HG03354 (cell line): ENCODE data around the gene DYDC2.
"Not testable (repeated sequence)": the region's sequence is repeated elsewhere in the genome, so short reads cannot be mapped to it uniquely, and the experiment has no call there.

Experiments
- ATAC-seq: cut with Tn5 transposase; IDR thresholded peaks from one replicate; pipeline ENCODE4 v1.9.1; 2021; ENCODE audit warnings: mild to moderate bottlenecking; ENCODE audit not compliant: unreplicated experiment, poor library complexity, severe bottlenecking

DYDC2 gene, protein sequence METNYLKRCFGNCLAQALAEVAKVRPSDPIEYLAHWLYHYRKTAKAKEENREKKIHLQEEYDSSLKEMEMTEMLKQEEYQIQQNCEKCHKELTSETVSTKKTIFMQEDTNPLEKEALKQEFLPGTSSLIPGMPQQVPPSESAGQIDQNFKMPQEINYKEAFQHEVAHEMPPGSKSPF

DNA sequence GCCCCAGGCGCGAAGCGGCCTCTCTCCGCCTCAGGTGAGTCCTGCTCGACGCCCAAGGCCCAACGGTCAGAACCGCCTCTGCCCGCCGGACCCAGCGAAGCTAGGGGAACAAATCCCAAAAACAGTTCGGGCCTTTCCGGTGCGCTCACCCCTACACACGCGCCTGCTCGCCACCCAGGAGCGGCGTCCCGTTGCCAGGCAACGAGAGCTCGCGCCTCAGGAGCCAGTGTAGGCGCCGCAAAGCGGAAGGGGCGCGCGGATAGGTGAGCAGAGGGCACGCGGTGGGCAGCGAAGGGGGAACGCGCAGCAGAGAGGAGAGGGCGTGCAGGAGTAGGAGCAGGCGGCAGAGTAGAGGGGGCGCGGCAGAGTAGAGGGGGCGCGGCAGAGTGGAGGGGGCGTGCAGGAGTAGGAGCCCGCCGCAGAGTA, at the start of gene DYDC2, which contains the start of gene DYDC1:
Gene DYDC2 (plus strand): TSS at position 219 of the 426 bp plus-strand sequence. CDS start 5,663 bp downstream, outside the sequence.
Gene DYDC1 (minus strand): TSS at position 193 of the 426 bp plus-strand sequence. CDS start 4,154 bp downstream, outside the sequence.
- peak; percentile 92 for ATAC-seq

DNA sequence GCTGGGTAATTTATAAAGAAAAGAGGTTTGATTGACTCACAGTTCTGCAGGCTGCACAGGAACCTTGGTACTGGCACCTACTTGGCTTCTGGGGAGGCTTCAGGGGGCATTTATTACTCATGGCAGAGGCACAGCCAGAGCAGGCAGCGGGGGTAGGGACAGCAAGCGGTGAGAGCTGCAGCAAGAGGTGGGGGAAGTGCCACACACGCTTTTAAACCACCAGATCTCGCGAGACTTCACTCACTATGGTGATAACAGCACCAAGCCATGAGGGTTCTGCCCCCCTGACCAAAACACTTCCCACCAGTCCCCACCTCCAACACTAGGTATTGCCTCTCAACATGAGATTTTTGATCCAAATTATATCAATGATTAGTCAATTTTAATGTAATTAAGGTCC, 43.1 kb upstream of the DYDC2 start:
- ATAC-seq: no peak

GRCh38 chr10:80315391-80315790, 41.2 kb upstream of the DYDC2 start:
- ATAC-seq: no peak

DNA sequence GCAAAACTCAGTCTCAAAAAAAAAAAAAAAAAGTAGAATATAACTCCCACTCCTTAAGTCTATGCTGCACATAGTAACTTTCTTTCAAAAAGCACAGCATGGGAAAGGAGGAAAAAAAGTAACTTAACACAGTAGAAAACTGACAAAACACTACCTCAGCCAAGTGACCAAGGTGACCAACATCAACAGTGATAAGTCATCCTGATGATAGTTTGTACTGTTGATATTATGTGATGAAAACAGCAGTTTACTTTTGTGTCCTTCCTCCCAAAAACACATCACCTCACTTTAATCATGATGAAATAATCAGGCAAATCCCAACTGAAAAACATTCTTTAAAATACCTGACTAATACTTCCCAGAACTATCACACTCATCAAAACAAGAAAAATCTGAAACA, 37.8 kb upstream of the DYDC2 start:
- no peak for ATAC-seq

DNA sequence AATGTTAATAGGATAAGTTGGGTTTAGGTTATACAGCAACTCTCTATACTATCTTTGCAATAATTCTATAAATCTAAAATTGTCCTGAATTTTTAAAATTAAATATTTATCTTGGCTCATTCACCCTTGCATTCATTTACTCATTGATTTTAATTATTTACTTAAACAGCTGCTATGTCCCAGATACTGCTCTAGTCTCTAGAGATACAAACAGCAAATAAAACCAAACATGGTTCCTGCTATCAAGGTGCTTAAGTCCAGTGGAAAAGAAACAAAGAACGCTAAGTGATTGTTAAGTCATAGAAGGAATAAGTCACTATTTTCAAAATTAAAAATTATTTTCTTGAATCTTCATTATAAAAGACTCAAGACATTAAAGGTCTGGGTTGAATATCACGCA, 37.3 kb upstream of the DYDC2 start:
- ATAC-seq: no peak

- ATAC-seq: no peak
These were observed 36.8 kb upstream of the DYDC2 start for GRCh38 chr10:80319725-80320290.

DNA sequence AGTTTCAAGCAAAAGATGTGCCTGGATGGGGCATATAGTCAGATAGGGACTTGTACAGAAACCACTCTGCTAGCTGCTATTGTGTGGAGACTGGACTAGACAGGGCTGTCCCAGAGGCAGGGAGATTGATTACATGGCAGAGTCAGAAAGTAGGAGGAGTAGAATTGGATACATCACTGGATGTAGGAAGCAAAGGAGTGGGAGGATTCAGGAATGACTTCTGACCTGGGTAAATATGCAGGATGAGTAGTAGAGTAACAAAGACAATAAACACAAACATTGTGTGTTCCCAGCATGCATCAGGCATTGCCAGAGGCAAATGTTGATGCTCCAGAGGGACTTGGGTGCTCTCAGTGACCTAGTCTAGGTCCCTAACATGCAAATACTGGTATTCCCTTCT, 36.2 kb upstream of the DYDC2 start:
- ATAC-seq: no peak

- no peak for ATAC-seq
These were observed 35.4 kb upstream of the DYDC2 start for GRCh38 chr10:80321183-80321582.

GRCh38 chr10:80322158-80322557, 34.4 kb upstream of the DYDC2 start:
- ATAC-seq: no peak

GRCh38 chr10:80322711-80323110, 33.9 kb upstream of the DYDC2 start:
- ATAC-seq: no peak

- ATAC-seq: no peak
These were observed 33.3 kb upstream of the DYDC2 start for GRCh38 chr10:80323311-80323710.

DNA sequence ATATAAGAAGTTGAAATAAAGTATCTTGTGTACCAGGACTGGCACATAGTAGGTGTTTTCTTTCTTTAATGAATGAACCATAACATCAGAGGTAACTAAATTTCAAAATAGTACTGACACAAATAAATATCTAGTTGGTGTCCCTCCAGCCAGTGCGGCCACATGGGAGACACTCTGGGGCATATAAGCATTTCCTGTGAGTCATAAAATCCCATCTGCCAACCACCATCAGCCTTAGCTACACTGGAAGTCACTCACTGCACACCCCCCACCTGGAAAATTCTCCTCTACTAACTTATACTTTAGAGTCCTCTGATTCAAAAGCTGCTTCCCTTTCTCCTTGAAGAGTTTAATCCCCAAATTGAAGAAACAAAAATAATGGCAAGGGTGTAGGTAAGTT, 32.5 kb upstream of the DYDC2 start:
- ATAC-seq: no peak

GRCh38 chr10:80324891-80325364, 31.7 kb upstream of the DYDC2 start:
- ATAC-seq: no peak

DNA sequence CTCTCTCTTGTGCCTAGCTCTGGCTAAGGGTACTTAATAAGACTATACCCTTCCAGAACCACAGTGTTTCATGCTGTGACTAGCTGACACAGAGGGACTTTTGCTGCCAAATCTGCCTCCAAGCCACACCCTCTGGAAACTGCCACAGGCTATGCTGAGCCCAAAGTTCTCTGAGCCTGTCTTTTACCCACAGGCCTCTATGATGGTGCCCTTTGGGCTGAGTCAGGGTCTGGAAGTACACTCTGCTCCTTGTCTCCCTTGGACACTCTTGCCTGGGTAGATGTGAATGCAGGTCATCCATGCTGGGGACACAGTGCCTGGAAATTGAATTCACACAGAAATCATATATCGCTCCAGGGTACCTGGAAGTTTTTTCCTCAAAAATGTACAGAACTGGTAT, 22.6 kb upstream of the DYDC2 start:
- no peak for ATAC-seq

GRCh38 chr10:80344276-80344675, 12.3 kb upstream of the DYDC2 start:
- ATAC-seq: no peak

- ATAC-seq: no peak
These were observed 11.7 kb upstream of the DYDC2 start for GRCh38 chr10:80344912-80345311.

- ATAC-seq: no peak
These were observed 6.3 kb upstream of the DYDC2 start for GRCh38 chr10:80350251-80350650.

DNA sequence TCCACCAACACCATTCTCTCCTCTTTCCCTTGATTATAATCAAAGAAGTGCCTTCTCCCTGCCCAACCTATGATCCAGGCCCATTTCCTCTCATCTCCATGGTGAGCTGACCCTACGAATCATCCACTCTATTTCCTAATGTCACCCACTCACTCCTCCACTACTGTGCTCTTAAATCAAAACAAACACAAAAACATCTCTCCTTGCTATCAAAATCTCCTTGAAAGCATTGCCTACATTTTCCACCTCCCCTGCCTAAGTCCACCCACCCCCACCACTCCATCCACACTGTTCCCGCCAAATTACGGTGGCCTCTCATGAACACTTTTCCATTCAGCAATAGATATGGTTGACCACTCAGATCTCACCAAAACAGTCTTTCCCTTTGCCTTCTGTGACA, 5.4 kb upstream of the DYDC2 start:
- no peak for ATAC-seq

DNA sequence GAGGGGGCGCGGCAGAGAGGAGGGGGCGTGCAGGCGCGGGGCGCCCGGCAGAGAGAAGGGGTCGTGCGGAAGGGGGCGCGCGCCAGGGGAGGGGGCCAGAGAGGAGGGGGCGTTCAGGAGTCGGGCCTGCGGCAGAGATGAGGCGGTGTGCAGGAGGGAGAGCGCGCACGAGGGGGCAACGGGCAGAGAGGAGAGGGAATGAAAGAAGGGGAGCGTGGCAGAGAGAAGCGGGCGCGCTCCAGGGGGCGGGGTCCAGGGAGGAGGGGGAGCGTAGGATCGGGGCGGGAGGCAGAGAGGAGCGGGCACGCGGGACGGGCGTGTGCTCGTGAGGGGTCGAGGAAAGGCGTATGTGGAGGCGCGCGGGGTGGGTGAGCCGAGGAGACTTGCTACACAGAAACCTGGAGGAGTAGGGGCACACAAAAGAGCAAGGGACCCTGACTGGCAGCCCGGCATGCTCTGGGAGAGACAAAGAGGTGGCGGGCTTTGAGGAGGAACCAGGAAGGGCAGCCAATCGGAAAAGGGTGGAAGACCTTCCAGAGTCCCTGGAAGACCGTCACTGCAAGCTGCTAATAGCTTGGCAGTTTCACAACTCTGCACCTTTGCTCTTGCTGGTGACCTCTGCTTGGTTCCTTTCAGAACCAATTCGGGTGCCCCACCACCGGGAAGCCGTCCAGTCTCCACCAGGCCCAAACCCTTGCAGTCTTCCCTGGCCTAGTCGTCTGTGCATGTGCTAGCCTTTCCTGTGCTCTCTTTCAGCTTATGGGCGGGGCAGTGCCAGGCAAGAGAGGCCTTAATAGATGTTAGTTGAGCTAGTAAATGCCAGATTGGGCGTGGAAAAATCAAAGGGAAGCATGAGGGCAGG, 639 bp downstream of the DYDC2 start:
- no peak for ATAC-seq

GRCh38 chr10:80357851-80358125, 1.2 kb downstream of the DYDC2 start:
- no peak for ATAC-seq

DNA sequence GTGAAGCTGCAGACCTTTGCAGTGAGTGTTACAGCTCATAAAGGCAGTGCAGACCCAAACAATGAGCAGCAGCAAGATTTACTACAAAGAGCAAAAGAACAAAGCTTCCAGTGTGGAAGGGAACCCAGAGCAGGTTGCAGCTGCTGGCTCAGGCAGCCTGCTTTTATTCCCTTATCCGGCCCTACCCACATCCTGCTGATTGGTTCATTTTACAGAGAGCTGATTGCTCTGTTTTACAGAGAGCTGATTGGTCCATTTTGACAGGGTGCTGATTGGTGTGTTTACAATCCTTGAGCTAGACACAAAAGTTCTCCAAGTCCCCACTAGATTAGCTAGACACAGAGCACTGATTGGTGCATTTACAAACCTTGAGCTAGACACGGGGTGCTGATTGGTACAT, 2.3 kb downstream of the DYDC2 start:
- ATAC-seq: not testable (repeated sequence)
